GM19438 (cell line): ENCODE measurements around the gene PSMB11.
"Not testable (repeated sequence)": the region's sequence is repeated elsewhere in the genome, so short reads cannot be mapped to it uniquely, and the experiment has no call there.

Experiments used
- ATAC-seq: cut with Tn5 transposase; IDR thresholded peaks from one replicate; pipeline ENCODE4 v1.9.1; 2021; ENCODE audit warnings: low read depth; ENCODE audit not compliant: unreplicated experiment

Gene PSMB11

DNA sequence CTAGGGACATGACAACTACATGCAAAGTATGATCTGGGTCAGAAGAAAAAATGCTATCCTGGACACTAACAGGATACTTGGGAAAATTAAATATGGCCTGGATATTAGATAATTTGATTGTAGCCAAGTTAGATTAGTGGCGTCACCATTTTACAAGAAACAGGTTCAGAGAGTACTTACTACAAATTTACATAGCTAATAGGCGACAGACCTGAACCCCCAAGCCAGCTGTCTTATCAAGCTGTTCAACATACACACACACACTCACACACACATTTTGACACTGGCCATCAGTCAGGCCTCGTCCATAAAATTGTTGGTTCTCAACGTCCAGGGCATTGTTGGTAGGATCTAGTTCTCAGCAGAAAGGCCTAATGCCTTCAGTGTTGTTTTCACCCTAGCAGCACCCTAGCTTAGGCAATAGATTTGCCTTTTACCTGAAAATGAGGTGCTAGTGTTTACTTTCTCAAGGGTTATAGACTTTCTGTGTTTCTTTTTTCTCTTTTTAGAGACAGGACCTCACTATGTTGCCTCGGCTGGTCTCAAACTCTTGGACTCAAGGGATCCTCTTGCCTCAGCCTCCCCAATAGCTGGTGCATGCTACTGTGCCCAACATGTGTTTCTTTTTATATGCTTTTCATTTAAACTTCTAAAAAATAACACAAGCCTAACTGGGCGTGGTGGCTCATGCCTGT, 28.8 kb upstream of the PSMB11 start:
- no peak for ATAC-seq

DNA sequence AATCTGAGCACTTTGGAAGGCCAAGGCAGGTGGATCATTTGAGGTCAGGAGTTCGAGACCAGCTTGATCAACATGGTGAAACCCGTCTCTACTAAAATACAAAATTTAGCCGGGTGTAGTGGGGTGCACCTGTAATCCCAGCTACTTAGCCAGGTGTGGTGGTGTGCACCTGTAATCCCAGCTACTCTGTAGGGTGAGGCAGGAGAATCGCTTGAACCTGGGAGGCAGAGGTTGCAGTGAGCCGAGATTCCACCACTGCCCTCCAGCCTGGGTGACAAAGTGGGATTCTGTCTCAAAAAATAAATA, 28.3 kb upstream of the PSMB11 start:
- not testable (repeated sequence) for ATAC-seq

DNA sequence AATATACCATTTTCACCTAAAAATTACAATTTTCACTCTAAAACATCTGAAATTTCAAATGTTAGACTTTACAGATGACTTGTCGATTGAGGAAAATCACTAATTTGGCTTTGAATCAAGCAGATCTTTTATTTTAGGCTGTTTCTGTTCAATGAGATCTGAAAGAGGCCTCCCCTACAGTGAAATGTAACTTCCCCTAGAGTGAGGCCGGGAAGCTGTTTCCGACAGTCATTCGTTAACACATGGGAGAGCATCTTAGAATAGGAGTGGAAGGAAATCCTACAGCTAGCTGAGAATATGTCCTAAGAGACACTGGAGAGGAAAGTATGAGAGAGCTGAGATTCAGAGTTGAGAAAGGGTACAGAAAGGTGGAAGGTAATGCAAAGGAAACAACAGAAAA, 26.4 kb upstream of the PSMB11 start:
- ATAC-seq = no peak

DNA sequence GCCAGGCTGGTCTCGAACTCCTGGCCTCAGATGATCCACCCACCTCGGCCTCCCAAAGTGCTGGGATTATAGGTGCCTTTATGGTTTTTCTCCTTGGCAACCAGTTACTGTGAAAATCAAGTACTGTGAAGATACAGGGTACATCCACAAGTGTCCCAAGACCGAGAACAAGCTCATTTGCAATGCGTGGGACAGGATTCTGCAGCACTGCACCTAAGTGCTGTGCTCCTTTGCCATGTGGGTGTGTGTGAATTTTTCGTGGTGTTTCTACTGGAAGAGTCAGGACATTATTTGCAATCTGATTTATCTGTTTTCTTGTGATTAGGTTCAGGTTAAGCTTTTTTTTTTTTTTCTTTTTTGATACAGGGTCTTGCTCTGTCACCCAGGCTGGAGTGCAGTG, 24.9 kb upstream of the PSMB11 start:
- ATAC-seq = no peak

DNA sequence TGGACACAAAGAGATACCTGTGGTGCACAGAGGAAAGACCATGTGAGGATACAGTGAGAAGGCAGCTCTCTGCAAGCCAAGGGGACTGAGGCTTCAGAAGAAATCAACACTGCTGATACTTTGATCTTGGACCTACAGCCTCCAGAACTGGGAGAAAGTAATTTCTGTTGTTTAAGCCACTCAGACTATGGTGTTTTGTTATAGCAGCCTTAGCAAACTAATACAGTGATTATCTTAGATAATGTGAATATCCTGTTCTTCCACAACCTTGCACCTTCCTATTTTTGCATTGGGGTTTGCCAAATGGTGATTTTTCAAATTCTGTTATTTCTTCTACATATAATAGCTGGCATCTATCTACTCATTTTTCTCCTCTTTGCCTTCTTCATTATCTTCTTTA, 23.9 kb upstream of the PSMB11 start:
- no peak for ATAC-seq

DNA sequence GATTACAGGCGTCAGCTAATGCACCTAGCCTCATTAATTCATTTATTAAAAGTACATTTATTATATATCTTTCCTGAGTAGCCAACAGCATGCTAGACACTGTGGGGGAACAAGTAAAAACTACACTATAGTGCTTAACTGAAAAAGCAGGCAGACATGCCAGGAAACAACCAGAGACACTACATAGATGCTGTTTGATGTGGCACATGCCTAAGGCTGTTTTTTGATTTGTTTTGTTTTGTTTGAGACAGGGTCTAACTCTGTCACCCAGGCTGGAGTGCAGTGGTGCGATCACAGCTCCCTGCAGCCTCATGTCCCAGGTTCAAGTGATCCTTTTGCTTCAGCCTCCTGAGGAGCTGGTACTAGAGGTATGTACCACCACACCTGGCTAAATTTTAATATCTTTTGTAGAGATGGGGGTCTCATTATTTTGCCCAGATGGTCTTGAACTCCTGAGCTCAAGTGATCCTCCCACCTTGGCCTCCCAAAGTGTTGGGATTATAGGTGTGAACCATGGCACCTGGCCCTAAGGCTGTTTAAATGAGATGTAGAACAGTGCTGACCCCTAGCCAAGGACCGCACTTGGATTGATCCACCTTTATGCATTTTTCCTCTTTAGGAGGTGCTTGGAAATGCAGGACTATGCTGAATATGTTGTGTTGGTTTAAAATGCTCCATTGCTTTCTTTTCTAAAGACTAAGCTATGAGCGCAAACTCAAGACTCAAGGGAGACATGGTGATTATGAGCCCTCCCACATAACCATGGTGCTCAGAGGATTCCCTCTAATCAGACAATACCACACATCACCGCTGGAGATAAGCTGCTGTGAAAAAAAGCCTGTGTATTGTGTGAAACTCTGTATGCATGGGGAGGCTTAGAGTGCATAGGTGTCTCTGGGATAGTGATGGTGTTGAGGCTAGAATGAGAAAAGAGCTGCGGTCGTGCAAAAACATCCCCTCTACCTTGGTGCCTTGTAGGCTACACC, 21.6 kb upstream of the PSMB11 start:
- ATAC-seq = no peak

DNA sequence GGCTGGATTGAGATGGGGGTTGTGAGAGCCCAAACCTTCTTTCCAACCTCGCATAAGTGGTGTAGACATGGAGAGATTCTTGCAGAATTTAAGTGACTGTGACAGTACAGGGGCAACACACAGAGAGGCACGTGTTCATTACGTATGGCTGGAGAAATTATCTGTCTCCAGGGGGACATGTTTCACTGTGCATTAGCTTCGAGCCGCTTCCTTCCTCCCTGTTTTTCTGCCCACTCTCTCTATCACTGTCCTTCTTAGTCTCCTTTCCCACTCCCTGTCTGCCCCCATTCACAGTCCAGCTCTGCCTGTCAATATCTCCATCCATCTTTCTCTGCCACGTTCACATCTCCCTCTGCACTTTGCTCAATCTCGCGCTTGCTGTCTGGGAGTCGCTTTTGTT, 20.6 kb upstream of the PSMB11 start:
- ATAC-seq = no peak

DNA sequence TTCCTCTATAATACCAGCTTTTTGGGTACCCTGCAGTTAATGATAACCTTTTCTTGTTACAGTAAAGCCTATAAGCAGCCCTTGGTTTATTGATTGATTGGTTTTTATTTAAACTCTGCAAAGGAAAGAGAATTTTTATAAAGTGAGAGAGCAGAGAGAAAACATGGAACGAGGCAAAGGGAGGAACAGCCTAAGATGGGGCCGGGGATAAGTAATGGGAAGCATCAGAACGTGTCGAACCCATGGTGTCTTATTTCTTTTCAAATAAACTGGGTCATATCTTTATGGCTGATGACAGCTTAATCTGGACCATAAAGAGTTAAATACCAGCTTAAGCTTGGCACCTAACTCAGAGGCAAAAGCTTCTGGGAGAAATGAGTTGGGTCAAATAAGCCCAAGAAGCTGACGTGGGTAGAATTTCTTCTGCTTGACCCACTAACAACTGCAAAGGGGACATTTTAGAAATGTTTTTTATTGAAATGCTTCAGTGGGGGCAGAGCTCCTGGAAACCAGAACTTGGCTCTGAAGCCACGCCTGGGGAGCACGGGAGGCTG, 20.0 kb upstream of the PSMB11 start:
- no peak for ATAC-seq

DNA sequence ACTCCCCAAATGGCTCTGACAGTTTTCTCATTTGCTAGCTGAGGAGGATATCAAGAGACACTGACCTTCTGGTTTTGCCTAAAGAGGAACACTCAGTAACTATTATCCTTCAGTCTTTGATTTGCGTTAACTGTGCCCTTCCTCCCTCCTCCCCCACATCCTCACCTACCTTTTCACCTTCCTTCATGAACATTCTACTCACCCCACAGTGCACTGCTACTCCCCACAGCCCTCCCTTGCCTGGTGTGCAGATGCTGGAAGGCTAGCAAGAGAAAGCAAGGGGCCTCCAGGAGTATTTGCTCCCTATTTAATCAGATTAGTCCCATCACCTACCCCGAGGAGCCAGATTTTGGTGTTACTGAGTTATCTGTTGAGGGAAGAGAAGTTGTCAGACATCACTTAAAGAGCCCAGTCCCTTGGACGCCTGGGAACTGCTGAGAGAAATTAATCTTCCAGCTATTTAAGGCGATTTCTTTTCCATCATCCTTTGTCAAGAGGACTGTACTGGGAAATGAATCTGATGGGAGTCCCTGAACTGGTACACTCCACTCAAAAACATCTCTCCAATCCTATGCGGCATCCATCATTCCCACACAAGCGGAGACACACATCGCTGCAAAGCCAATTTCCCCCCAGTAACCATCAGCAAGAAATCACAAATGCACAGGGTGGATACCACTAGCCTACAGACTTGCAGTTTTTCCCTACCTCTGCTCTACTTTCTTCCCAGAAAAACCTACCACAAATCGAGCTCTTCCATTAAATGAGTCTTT, 18.8 kb upstream of the PSMB11 start:
- no peak for ATAC-seq

DNA sequence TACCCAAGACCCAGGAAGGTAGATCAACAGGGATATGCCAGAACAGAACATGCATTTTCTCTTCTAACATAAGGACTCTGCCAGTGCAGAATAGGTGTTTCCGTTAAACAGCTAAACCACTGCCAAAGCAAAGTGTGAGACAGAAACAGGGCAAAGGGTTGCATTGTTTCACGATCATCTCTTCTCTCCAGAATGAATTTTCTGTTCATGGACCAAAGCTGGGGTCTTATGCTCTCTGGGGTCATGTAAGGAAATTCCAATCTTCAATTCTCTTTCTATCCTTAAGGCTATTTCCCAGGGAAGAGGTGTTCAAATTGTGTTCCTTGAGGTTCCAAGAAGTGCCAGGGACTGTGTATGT, 18.2 kb upstream of the PSMB11 start:
- no peak for ATAC-seq

DNA sequence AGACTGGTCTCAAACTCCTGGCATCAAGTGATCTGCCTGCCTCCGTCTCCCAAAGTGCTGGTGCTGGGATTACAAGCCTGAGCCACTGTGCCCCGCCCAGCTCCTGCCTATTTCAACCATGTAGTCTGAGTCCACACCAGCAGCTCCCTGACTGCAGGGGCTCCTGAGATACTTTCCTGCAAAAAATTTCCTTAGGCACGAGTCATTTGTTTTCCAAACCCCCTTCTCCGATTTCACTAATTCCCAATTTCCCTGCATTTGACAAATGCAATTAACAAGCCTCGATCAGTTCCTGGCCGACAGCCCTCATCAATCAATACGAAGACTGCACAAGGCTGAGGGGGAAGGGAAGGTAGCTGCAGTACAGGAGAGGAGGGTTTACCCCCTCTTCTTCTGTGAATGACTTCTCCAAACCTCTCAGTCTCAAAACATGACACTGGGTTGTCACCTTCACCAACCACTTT, 17.4 kb upstream of the PSMB11 start:
- ATAC-seq = no peak

DNA sequence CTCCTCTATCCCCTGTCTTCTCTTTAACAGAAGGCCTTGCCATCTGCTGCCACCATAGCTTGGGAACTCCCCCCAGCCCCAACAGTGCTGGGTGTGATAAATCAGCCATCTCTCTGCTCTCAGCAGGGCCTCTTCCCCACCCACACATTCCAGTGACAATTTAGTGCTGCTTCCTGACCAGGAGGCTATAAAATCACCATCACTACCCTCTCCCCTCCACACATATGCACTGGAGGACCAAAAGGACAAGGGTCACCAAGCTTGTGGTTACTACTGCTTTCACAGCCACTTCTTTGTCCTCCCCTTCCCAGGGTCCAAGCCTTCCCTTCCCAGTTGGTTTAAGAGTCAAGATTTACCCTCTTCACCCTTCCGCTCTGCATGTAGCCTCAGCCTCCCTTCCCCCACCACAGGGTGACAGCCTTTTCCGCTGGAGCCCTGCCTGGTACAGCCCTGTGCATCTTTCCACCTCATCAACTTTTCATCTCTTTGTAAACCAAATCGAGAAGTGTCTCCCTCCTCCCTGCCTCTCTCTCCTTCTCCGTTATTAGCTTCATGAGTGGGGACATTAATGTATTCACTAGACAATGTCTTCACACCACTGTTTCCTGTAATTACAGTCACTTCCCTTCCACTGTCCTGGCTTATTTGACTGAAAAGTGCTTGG, 16.7 kb upstream of the PSMB11 start:
- ATAC-seq = no peak

DNA sequence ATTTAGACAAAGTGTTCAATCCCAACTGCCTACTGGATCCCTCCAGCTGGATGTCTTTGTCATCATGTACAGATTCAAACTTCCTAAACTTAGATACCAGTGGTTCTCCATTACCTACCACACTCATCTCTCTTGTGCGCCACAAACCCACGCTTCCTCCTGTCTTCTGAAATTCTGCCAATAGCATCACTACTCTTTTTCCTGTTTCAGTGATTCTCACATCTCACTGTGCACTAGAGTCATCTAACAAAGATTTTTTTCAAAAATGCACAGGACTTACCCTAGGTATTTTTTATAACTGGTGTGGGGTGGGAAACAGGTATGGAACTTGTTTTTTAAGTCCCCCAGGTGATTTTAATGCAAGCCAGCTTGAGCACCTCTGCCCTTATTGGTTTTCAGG, 13.2 kb upstream of the PSMB11 start:
- no peak for ATAC-seq

DNA sequence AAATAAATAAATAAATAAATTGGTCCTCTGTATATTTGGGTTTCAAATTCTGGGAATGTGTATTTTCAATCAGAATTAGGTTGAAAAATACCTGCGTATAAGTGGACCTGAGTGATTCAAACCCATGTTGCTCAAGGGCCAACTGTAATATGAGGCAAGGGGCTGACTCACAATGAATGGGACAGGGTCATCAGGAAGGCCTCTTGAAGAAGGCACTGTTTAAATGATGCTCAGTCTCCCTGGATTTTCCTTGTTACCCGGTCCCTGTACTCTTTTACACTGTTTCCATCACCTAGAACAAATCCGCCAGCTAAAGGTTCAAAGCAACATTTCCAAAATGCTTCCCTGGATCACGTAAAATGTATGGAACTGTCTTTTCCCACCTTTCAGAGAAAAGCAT, 11.1 kb upstream of the PSMB11 start:
- no peak for ATAC-seq

DNA sequence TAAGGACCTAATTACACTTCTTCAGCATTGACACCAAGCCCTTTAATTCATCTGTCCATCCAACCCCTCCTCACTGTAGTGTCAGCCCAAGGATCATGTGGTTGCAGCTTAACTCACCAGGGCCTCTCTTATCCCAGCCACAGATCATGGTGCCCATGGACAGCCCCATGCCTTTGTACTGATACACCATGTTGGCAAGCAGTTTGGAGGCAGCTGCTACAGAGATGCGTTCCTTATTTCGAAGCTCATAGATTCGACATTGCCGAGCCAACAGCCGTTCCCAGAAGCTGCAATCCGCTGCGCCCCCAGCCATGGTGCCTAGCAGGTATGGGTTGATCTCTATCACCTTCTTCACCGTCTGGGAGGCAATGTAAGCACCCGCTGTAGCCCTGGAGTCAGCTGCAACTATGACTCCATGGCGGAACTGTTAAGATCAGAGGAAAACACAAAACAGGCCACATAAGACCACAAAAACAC, 8.7 kb upstream of the PSMB11 start:
- no peak for ATAC-seq

DNA sequence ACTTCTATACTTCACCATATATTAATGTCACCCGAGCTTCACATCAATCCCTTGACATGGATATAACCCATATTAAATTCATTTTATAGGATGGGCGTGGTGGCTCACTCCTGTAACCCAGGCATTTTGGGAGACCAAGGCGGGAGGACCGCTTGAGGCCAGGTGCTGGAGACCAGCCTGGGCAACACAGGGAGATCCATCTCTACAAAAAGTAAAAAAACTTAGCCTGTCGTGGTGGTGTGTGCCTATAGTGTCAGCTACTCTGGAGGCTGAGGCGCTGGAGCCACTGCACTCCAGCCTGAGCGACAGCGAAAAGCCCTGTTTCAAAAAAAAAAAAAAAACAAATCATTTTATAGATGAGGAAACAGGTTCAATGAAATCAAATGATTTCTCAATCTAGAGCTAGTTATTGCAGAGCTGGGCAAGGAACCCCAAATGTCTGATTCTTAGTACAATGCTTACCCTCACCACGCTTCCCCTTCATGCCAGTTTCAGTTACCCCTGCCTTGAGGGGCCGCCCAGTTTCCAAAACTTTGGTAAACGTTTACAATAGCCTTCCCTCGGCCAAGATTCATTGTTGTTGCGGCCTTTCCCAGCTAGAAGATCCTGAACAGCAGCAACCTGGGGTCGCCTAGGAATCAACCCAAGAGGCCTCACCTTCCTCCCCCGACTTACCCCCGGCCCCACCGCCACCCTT, 8.1 kb upstream of the PSMB11 start:
- no peak for ATAC-seq

DNA sequence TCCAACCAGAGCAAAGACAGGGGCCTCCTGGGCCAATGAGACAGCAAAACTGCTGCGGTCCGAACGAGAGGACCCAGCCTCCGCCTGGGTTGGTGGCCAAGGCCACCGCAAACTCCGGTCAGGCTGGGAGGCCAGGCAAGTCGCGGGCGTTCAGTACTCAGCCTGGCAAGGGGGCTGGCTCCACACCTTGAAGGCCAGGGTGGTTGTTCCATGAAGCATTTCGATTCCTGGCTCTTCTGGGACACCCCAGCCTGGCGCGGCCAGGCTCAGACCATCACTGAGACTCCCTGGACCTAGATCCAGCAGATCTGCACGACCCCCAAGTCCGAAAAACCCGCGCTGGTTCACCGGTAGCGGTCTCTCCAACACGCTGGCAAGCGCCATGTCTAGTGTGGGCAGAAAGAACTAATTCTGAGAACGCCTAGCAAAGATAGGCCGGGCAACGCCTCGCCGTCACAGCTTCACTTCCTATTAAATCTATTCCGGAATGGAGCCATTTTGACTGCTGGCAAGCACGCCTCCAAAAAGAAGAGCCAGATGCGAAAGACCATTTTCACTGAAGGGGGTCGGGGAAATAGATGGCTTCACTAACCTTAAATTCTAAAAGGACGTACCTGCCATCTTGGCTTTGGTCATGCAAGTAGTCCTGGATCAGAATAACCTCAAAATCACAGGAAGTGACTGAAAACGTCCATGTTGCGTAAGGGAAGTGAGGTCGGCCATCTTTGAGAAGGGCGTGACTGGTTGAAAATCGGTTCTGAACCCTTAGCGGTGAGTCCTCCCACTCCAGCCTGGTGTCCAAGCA, 7.3 kb upstream of the PSMB11 start, which contains the start of gene PSMB5:
Gene PSMB5 (minus strand): TSS at position 403 of the 805 bp plus-strand sequence. CDS start 19 bp downstream, at position 384.
- ATAC-seq = peak; percentile 96

DNA sequence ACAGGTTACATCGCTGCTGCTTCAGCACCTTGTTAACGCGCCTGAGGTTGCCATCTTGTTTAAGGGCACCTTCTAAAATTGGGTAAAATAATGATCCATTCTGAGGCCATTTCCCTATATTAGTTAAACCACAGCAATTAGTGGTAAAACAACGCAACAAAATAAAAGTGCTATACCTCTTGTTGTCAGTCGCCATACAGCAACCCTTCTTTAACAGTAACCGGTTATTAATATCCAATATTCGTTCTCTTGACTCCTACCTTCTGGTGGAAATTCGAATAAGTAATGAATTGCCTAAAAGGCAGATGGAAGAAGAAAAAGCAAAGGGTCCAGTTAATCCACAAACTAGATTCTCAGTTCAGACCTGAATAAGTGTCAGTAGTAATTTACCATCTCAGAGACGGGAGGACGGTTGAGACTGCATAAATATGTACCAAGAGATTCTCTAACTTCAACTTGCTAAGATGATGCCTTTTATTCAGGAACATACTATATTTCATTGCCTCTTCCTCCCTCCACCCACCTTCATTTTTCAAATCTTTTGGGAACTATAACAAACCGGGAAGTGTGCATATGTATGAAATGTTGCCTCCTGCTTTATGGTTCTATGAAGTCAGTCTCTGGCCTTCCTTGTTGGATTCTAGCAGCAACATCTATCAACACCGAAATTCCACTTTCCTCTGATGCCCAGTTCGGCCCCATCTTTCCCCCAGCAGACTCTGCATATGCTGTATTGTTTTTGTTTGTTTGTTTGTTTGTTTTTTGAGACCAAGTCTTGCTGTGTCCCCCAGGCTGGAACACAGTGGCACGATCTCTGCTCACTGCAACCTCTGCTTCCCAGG, 6.5 kb upstream of the PSMB11 start:
- no peak for ATAC-seq
